PC-9 (cell line): ENCODE measurements around the gene IER5L. TPM values are rescaled to one million over a fixed set of nuclear protein-coding genes. Genes with fewer than 3 reads are reported as not detected.

Experiments
- BruUV-seq: library from RNA; stranded (reverse); fragments of 400-500 nt; replicated peaks from 2 replicates; lab custom pipeline; 2021; lab: Mats Ljungman, UMichigan
- CTCF ChIA-PET: fragments of 300-600 bp; sonication (Branson Sonifier 250); formaldehyde crosslinking; loops from one replicate; lab custom pipeline; 2022; ENCODE audit warnings: antibody characterized with exemption; lab: Charles Lee
- POLR2A ChIA-PET: fragments of 300-600 bp; sonication (Branson Sonifier 250); formaldehyde crosslinking; loops from one replicate; lab custom pipeline; 2022; ENCODE audit warnings: antibody characterized with exemption; ENCODE audit not compliant: unreplicated experiment; lab: Charles Lee
- DNase-seq, 2 experiments: peaks; one replicate each; pipeline versions ENCODE4 v3.0.0 to v3.0.0-alpha.2; 2015 to 2022; ENCODE audit warnings: mixed read lengths in 1 of 2
- H2AFZ ChIP-seq: fragments of 200-600 bp; sonication (generic); 2 replicates; pipeline ENCODE4 v1.8.1; 2017; ENCODE audit warnings: antibody characterized with exemption
- H3F3A ChIP-seq: fragments of 200-600 bp; sonication (generic); 2 replicates; pipeline ENCODE4 v1.8.1; 2017; ENCODE audit warnings: antibody characterized with exemption, mild to moderate bottlenecking, low read depth; ENCODE audit not compliant: insufficient read depth
- H3K27ac ChIP-seq: fragments of 200-600 bp; sonication (generic); 2 replicates; pipeline ENCODE4 v1.6.1; 2016; ENCODE audit warnings: mixed run types
- H3K27me3 ChIP-seq: fragments of 200-600 bp; sonication (generic); 2 replicates; pipeline ENCODE4 v1.6.1; 2016; ENCODE audit warnings: low read depth, mixed run types; ENCODE audit not compliant: insufficient read depth
- H3K36me3 ChIP-seq: fragments of 200-600 bp; sonication (generic); 2 replicates; pipeline ENCODE4 v1.6.1; 2016; ENCODE audit warnings: low read depth, mixed run types
- H3K4me1 ChIP-seq: fragments of 200-600 bp; sonication (generic); replicated peaks from 2 replicates; pipeline ENCODE4 v1.6.1; 2016; ENCODE audit warnings: mixed run types; ENCODE audit not compliant: insufficient read depth
- H3K4me2 ChIP-seq: fragments of 200-600 bp; sonication (generic); 2 replicates; pipeline ENCODE4 v1.6.1; 2017; ENCODE audit warnings: mixed run types
- H3K4me3 ChIP-seq: fragments of 200-600 bp; sonication (generic); 2 replicates; pipeline ENCODE4 v1.6.1; 2016; ENCODE audit warnings: mixed run types
- H3K79me2 ChIP-seq: fragments of 200-600 bp; sonication (generic); 2 replicates; pipeline ENCODE4 v1.6.1; 2017; ENCODE audit warnings: low read depth, mixed run types
- H3K9me2 ChIP-seq: fragments of 200-600 bp; sonication (generic); 2 replicates; pipeline ENCODE4 v1.8.1; 2017; ENCODE audit warnings: mild to moderate bottlenecking; ENCODE audit not compliant: insufficient read depth
- H3K9me3 ChIP-seq: fragments of 200-600 bp; sonication (generic); 2 replicates; pipeline ENCODE4 v1.8.1; 2016; ENCODE audit warnings: low read depth; ENCODE audit not compliant: insufficient read depth
- H4K20me1 ChIP-seq: fragments of 200-600 bp; sonication (generic); 2 replicates; pipeline ENCODE4 v1.8.1; 2017; ENCODE audit not compliant: insufficient read depth
- EZH2 ChIP-seq: fragments of 200-600 bp; sonication (generic); IDR thresholded peaks from 2 replicates; pipeline ENCODE4 v1.8.0; 2017; ENCODE audit warnings: antibody characterized with exemption, low read depth
- intact Hi-C: fragments of 100-400 bp; cut with micrococcal nuclease; formaldehyde crosslinking; loops from one replicate; pipeline ENCODE4 v1.10.0; 2022; ENCODE audit not compliant: unreplicated experiment
- total RNA-seq: library from RNA; stranded (reverse); gene quantifications from 2 replicates; pipeline ENCODE4 v1.2.3, GENCODE V29; 2021
- TF ChIP-seq, protein P1 (sequence below): fragments of 200-600 bp; sonication (generic); conservative IDR thresholded peaks from 2 replicates; pipeline ENCODE4 v1.6.1; 2017; ENCODE audit warnings: mixed run types, antibody characterized with exemption, mild to moderate bottlenecking, moderate library complexity

IER5L gene
- total RNA-seq, 1 experiment from 2014 or later: 37.3 TPM

GRCh38 chr9:129201289-129201688 lies 23.2 kb upstream of the IER5L start:
- no peaks in the 10 kb centered on the region for H3K9me2 ChIP-seq
- DNase-seq: no peak
- H3K36me3 ChIP-seq: no peaks in the 10 kb centered on the region
- no peaks in the 10 kb centered on the region for H3K9me3 ChIP-seq
- H3K27ac ChIP-seq: no peak overlapping the region
- no peak overlapping the region for H3K4me3 ChIP-seq
- intact Hi-C loops: no loop called here
- H2AFZ ChIP-seq: no peak overlapping the region
- no peaks in the 10 kb centered on the region for H3F3A ChIP-seq
- no peaks in the 10 kb centered on the region for H3K79me2 ChIP-seq
- H3K4me2 ChIP-seq: no peak overlapping the region
- H3K4me1 ChIP-seq: no peaks in the 10 kb centered on the region
- CTCF ChIA-PET: no interaction called here
- no peaks in the 10 kb centered on the region for H3K27me3 ChIP-seq
- no TSS peak for BruUV-seq
- TF ChIP-seq, protein P1, sequence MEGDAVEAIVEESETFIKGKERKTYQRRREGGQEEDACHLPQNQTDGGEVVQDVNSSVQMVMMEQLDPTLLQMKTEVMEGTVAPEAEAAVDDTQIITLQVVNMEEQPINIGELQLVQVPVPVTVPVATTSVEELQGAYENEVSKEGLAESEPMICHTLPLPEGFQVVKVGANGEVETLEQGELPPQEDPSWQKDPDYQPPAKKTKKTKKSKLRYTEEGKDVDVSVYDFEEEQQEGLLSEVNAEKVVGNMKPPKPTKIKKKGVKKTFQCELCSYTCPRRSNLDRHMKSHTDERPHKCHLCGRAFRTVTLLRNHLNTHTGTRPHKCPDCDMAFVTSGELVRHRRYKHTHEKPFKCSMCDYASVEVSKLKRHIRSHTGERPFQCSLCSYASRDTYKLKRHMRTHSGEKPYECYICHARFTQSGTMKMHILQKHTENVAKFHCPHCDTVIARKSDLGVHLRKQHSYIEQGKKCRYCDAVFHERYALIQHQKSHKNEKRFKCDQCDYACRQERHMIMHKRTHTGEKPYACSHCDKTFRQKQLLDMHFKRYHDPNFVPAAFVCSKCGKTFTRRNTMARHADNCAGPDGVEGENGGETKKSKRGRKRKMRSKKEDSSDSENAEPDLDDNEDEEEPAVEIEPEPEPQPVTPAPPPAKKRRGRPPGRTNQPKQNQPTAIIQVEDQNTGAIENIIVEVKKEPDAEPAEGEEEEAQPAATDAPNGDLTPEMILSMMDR: no peak
- TF ChIP-seq EZH2: no peak
- POLR2A ChIA-PET: interaction anchor here (0.6 kb wide), 1 partner anchor 17 kb away, joined by 4 read pairs; no protein-coding TSS in a partner anchor
- no peaks in the 10 kb centered on the region for H4K20me1 ChIP-seq

DNA sequence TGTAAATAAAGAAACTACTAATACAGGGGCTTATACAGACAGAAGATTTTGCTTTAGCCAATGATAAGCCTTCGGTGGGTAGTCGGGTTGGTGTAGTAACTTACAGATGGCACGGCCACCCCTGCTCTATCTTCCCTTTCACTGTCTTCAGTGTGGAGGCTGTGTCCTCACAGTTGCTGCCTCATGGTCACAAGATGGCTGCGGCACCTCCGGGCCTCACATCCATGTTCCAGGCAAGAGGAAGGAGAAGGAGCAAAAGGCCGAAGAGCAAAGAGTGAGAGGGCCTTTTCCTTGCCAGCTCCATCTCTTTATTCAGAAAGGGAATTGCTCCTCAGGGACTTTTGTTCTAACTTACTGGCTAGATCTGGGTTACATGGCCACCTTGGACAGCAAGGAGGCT lies 22.2 kb upstream of the IER5L start:
- intact Hi-C loops: no loop called here
- Histone ChIP-seq H3K4me1 (no peaks in the 10 kb centered on the region), H2AFZ (no peak overlapping the region), H3K4me3 (no peak overlapping the region), H3F3A (no peaks in the 10 kb centered on the region), H3K9me2 (no peaks in the 10 kb centered on the region), H4K20me1 (no peaks in the 10 kb centered on the region), H3K27ac (no peak overlapping the region), H3K9me3 (no peaks in the 10 kb centered on the region), H3K27me3 (no peaks in the 10 kb centered on the region), H3K4me2 (no peak overlapping the region), H3K36me3 (no peaks in the 10 kb centered on the region), H3K79me2 (no peaks in the 10 kb centered on the region)
- DNase-seq: no peak
- BruUV-seq: no TSS peak
- TF ChIP-seq EZH2: no peak
- TF ChIP-seq, protein P1: no peak
- CTCF ChIA-PET: no interaction called here
- POLR2A ChIA-PET: no interaction called here

- H3K4me1 ChIP-seq: no peaks in the 10 kb centered on the region
- ChIA-PET POLR2A (no interaction called here), CTCF (no interaction called here)
- no peak overlapping the region for H3K4me2 ChIP-seq
- no peak overlapping the region for H2AFZ ChIP-seq
- no peak overlapping the region for H3K27ac ChIP-seq
- BruUV-seq: no TSS peak
- intact Hi-C loops: no loop called here
- H3K4me3 ChIP-seq: no peak overlapping the region
- no peaks in the 10 kb centered on the region for H3F3A ChIP-seq
- H3K9me2 ChIP-seq: no peaks in the 10 kb centered on the region
- no peaks in the 10 kb centered on the region for H3K27me3 ChIP-seq
- H3K79me2 ChIP-seq: no peaks in the 10 kb centered on the region
- no peaks in the 10 kb centered on the region for H4K20me1 ChIP-seq
- H3K9me3 ChIP-seq: no peaks in the 10 kb centered on the region
- TF ChIP-seq, protein P1: no peak
- TF ChIP-seq EZH2: no peak
- DNase-seq: no peak
- H3K36me3 ChIP-seq: no peaks in the 10 kb centered on the region
Measured at GRCh38 chr9:129199044-129199435, 21.0 kb upstream of the IER5L start.
